Activated naive CD8-positive, alpha-beta T cell (primary cell): ENCODE results near the gene ZNF532.

Experiments used
- H3K27ac Mint-ChIP-seq: one replicate; pipeline ENCODE4 v1.8.0; 2021; ENCODE audit warnings: mixed read lengths
- H3K27me3 Mint-ChIP-seq: one replicate; pipeline ENCODE4 v1.8.0; 2021; ENCODE audit warnings: mixed read lengths
- H3K36me3 Mint-ChIP-seq: one replicate; pipeline ENCODE4 v1.8.0; 2021; ENCODE audit warnings: mixed read lengths
- H3K4me1 Mint-ChIP-seq: one replicate; pipeline ENCODE4 v1.8.0; 2021; ENCODE audit warnings: low read depth, mixed read lengths
- H3K4me3 Mint-ChIP-seq: one replicate; pipeline ENCODE4 v1.8.0; 2021; ENCODE audit warnings: mild to moderate bottlenecking, mixed read lengths
- H3K9me3 Mint-ChIP-seq: one replicate; pipeline ENCODE4 v1.8.0; 2021; ENCODE audit warnings: low read depth, mixed read lengths

The ZNF532 gene

GRCh38 chr18:58871514-58872420 is 7.1 kb downstream of the ZNF532 start:
- Mint-ChIP-seq H3K4me1 (no peaks in the 10 kb centered on the region), H3K9me3 (no peaks in the 10 kb centered on the region), H3K27ac (no peak overlapping the region), H3K27me3 (peaks cover 27% of the 10 kb centered on the region), H3K4me3 (no peak overlapping the region), H3K36me3 (no peaks in the 10 kb centered on the region)

GRCh38 chr18:58878640-58879039 is 14.0 kb downstream of the ZNF532 start:
- H3K27ac Mint-ChIP-seq: no peak overlapping the region

GRCh38 chr18:58881477-58881876 is 16.8 kb downstream of the ZNF532 start:
- Mint-ChIP-seq H3K9me3 (no peaks in the 10 kb centered on the region), H3K27ac (no peak overlapping the region), H3K36me3 (no peaks in the 10 kb centered on the region), H3K4me3 (no peak overlapping the region), H3K27me3 (peaks cover 8% of the 10 kb centered on the region), H3K4me1 (peaks cover under 1% of the 10 kb centered on the region)

More at GRCh38 chr18:58878640-58879039, 14.0 kb downstream of the ZNF532 start:
- no peaks in the 10 kb centered on the region for H3K4me1 Mint-ChIP-seq
- peaks cover 14% of the 10 kb centered on the region for H3K27me3 Mint-ChIP-seq
- no peak overlapping the region for H3K4me3 Mint-ChIP-seq
- no peaks in the 10 kb centered on the region for H3K9me3 Mint-ChIP-seq
- H3K36me3 Mint-ChIP-seq: no peaks in the 10 kb centered on the region

GRCh38 chr18:58882044-58882443 is 17.4 kb downstream of the ZNF532 start:
- Mint-ChIP-seq H3K36me3 (no peaks in the 10 kb centered on the region), H3K9me3 (no peaks in the 10 kb centered on the region), H3K27ac (no peak overlapping the region), H3K27me3 (peaks cover 12% of the 10 kb centered on the region), H3K4me1 (peaks cover 2% of the 10 kb centered on the region), H3K4me3 (no peak overlapping the region)

- peaks cover 9% of the 10 kb centered on the region for H3K4me1 Mint-ChIP-seq
- H3K27ac Mint-ChIP-seq: no peak overlapping the region
- H3K36me3 Mint-ChIP-seq: no peaks in the 10 kb centered on the region
- H3K27me3 Mint-ChIP-seq: peaks cover 8% of the 10 kb centered on the region
- H3K4me3 Mint-ChIP-seq: no peak overlapping the region
- H3K9me3 Mint-ChIP-seq: no peaks in the 10 kb centered on the region
These were observed 18.0 kb downstream of the ZNF532 start for GRCh38 chr18:58882686-58883085.

- Mint-ChIP-seq H3K4me3 (no peak overlapping the region), H3K36me3 (no peaks in the 10 kb centered on the region), H3K9me3 (no peaks in the 10 kb centered on the region), H3K27ac (no peak overlapping the region), H3K4me1 (peaks cover 13% of the 10 kb centered on the region), H3K27me3 (peaks cover 10% of the 10 kb centered on the region)
These were observed 20.0 kb downstream of the ZNF532 start for GRCh38 chr18:58884680-58885079.

- Mint-ChIP-seq H3K9me3 (no peaks in the 10 kb centered on the region), H3K4me1 (peaks cover 13% of the 10 kb centered on the region), H3K4me3 (no peak overlapping the region), H3K27me3 (peaks cover 12% of the 10 kb centered on the region), H3K27ac (no peak overlapping the region), H3K36me3 (no peaks in the 10 kb centered on the region)
These were observed 21.8 kb downstream of the ZNF532 start for GRCh38 chr18:58886431-58886830.

- Mint-ChIP-seq H3K9me3 (no peaks in the 10 kb centered on the region), H3K4me1 (peaks cover 13% of the 10 kb centered on the region), H3K27ac (no peak overlapping the region), H3K36me3 (no peaks in the 10 kb centered on the region), H3K27me3 (peaks cover 12% of the 10 kb centered on the region), H3K4me3 (no peak overlapping the region)
These were observed 22.4 kb downstream of the ZNF532 start for GRCh38 chr18:58886864-58887612.

- Mint-ChIP-seq H3K27ac (no peak overlapping the region), H3K27me3 (peaks cover 12% of the 10 kb centered on the region), H3K4me1 (peaks cover 13% of the 10 kb centered on the region), H3K4me3 (no peak overlapping the region), H3K36me3 (no peaks in the 10 kb centered on the region), H3K9me3 (no peaks in the 10 kb centered on the region)
These were observed 22.9 kb downstream of the ZNF532 start for GRCh38 chr18:58887613-58887963.

- H3K9me3 Mint-ChIP-seq: no peaks in the 10 kb centered on the region
- H3K4me1 Mint-ChIP-seq: peaks cover 20% of the 10 kb centered on the region
- no peak overlapping the region for H3K4me3 Mint-ChIP-seq
- H3K27me3 Mint-ChIP-seq: peaks cover 10% of the 10 kb centered on the region
- H3K27ac Mint-ChIP-seq: no peak overlapping the region
- no peaks in the 10 kb centered on the region for H3K36me3 Mint-ChIP-seq
These were observed 27.1 kb downstream of the ZNF532 start for GRCh38 chr18:58891776-58892175.

- Mint-ChIP-seq H3K36me3 (no peaks in the 10 kb centered on the region), H3K27ac (no peak overlapping the region), H3K9me3 (no peaks in the 10 kb centered on the region), H3K27me3 (peaks cover 9% of the 10 kb centered on the region), H3K4me3 (no peak overlapping the region), H3K4me1 (peaks cover 20% of the 10 kb centered on the region)
These were observed 27.8 kb downstream of the ZNF532 start for GRCh38 chr18:58892488-58892887.

- Mint-ChIP-seq H3K36me3 (no peaks in the 10 kb centered on the region), H3K4me3 (no peak overlapping the region), H3K27ac (no peak overlapping the region), H3K9me3 (no peaks in the 10 kb centered on the region), H3K27me3 (peaks cover 9% of the 10 kb centered on the region), H3K4me1 (peaks cover 15% of the 10 kb centered on the region)
These were observed 28.9 kb downstream of the ZNF532 start for GRCh38 chr18:58893388-58894099.

GRCh38 chr18:58894930-58895329 is 30.3 kb downstream of the ZNF532 start:
- H3K4me3 Mint-ChIP-seq: no peak overlapping the region
- H3K27ac Mint-ChIP-seq: no peak overlapping the region
- H3K4me1 Mint-ChIP-seq: peaks cover 13% of the 10 kb centered on the region
- H3K27me3 Mint-ChIP-seq: peaks cover 6% of the 10 kb centered on the region
- no peaks in the 10 kb centered on the region for H3K9me3 Mint-ChIP-seq
- no peaks in the 10 kb centered on the region for H3K36me3 Mint-ChIP-seq

- H3K4me3 Mint-ChIP-seq: no peak overlapping the region
- no peaks in the 10 kb centered on the region for H3K9me3 Mint-ChIP-seq
- H3K36me3 Mint-ChIP-seq: no peaks in the 10 kb centered on the region
- peaks cover 13% of the 10 kb centered on the region for H3K4me1 Mint-ChIP-seq
- H3K27ac Mint-ChIP-seq: no peak overlapping the region
- peaks cover 4% of the 10 kb centered on the region for H3K27me3 Mint-ChIP-seq
These were observed 30.7 kb downstream of the ZNF532 start for GRCh38 chr18:58895385-58895784.

- no peak overlapping the region for H3K27ac Mint-ChIP-seq
- no peak overlapping the region for H3K4me3 Mint-ChIP-seq
- peaks cover 13% of the 10 kb centered on the region for H3K4me1 Mint-ChIP-seq
- H3K36me3 Mint-ChIP-seq: no peaks in the 10 kb centered on the region
- H3K27me3 Mint-ChIP-seq: peaks cover 9% of the 10 kb centered on the region
- no peaks in the 10 kb centered on the region for H3K9me3 Mint-ChIP-seq
These were observed 31.6 kb downstream of the ZNF532 start for GRCh38 chr18:58896268-58896667.
